Esophagus muscularis mucosa (tissue), 3 donors: ENCODE results near the gene CNPPD1.

ENCODE experiments used
- POLR2AphosphoS5 ChIP-seq, 2 donors: sonication (generic); formaldehyde crosslinking; IDR thresholded peaks; one replicate each; pipeline ENCODE4 v1.6.1; 2017; ENCODE audit warnings: antibody characterized with exemption in 2 of 2
- TF ChIP-seq, protein P1 (sequence below), 3 experiments: fragments of 200-600 bp in 2 of 3; fragments of 450-650 bp in 1 of 3; sonication (generic) in 2 of 3; IDR thresholded peaks; one replicate each; pipeline ENCODE4 v1.5.1; 2017 to 2019; ENCODE audit warnings: antibody characterized with exemption in 3 of 3, mild to moderate bottlenecking in 2 of 3, moderate library complexity in 1 of 3

DNA sequence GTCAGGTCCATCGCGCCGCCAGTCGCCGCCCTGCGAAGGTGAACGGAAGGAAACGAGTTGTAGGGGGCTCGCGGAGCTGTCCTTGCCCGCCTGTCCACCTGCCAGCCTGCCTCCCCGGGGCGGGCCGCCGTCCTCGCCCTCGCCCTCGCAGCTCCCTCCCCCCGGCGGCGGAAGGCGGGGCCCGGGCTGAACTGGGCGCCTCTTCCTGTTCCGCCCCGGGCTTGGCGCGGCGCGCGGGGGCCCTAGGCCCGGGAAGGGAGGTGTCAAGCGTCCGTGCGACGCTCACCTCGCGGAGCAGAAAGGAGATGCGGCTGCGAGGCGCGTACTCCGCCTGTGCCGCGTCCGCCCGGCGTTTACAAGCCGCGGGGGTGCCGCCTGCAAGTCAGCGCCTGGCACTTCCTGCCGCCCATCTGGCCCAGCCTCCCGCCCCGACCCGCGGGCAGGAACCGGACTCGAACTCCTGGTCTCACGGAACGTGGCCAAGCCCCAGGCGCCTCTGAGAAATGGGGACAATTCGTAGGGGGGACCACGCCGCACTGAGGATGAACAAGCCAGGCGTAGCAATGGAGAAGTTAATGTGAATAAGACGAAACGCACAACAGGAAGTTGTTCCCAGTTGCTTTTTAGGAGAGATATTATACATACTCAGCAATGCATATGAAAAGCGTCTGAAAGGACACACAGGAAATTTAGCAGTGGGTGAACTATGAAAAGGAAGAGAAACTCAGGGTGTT is at the start of gene CNPPD1:
- TF ChIP-seq, protein P1, sequence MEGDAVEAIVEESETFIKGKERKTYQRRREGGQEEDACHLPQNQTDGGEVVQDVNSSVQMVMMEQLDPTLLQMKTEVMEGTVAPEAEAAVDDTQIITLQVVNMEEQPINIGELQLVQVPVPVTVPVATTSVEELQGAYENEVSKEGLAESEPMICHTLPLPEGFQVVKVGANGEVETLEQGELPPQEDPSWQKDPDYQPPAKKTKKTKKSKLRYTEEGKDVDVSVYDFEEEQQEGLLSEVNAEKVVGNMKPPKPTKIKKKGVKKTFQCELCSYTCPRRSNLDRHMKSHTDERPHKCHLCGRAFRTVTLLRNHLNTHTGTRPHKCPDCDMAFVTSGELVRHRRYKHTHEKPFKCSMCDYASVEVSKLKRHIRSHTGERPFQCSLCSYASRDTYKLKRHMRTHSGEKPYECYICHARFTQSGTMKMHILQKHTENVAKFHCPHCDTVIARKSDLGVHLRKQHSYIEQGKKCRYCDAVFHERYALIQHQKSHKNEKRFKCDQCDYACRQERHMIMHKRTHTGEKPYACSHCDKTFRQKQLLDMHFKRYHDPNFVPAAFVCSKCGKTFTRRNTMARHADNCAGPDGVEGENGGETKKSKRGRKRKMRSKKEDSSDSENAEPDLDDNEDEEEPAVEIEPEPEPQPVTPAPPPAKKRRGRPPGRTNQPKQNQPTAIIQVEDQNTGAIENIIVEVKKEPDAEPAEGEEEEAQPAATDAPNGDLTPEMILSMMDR (IDR thresholded peaks at IDR 0.05) = no peak
- peak; percentile 96 to 98 for TF ChIP-seq POLR2AphosphoS5 (IDR thresholded peaks at IDR 0.05)
